Stomach (tissue), 4 donors: Measurements from ENCODE around the gene NEK7.

Experiments used
- CTCF ChIP-seq, 7 experiments: fragments of 450-650 bp in 4 of 7; fragments of 200-600 bp in 3 of 7; sonication (generic) in 3 of 7; IDR thresholded peaks; one replicate each; pipeline ENCODE4 v1.5.1; 2016 to 2019; ENCODE audit warnings: antibody characterized with exemption in 7 of 7, control low read depth in 2 of 7, mild to moderate bottlenecking in 1 of 7
- EP300 ChIP-seq: sonication (generic); formaldehyde crosslinking; IDR thresholded peaks from one replicate; pipeline ENCODE4 v1.6.1; 2017; ENCODE audit warnings: antibody characterized with exemption

- TF ChIP-seq CTCF (IDR thresholded peaks at IDR 0.05) (no peak), EP300 (no peak)
Observed at GRCh38 chr1:198245379-198245778, 88.6 kb downstream of the NEK7 start.
